Measurements from ENCODE around the gene WASHC2A.
"Not testable (repeated sequence)": the region's sequence is repeated elsewhere in the genome, so short reads cannot be mapped to it uniquely, and the experiment has no call there.

DNA sequence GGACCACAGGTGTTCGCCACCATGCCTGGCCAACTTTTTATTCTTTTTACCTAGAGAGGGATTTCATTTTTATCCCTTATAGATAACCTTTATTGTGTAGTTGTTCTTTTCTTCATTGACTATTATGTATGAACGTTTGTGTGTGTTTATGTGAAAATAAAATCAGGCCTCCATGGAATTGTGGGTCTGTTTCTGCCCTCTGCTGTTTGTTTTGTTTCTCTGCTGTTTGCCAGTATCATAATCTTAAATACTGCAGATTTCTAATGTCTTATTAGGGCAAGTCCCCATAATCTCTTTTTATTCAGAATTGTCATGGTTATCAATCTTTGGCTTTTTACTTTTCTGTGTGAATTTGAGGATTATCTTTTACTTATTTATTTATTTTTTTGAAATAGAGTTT is 7.8 kb downstream of the WASHC2A start:
- TF ChIP-seq, protein P1, sequence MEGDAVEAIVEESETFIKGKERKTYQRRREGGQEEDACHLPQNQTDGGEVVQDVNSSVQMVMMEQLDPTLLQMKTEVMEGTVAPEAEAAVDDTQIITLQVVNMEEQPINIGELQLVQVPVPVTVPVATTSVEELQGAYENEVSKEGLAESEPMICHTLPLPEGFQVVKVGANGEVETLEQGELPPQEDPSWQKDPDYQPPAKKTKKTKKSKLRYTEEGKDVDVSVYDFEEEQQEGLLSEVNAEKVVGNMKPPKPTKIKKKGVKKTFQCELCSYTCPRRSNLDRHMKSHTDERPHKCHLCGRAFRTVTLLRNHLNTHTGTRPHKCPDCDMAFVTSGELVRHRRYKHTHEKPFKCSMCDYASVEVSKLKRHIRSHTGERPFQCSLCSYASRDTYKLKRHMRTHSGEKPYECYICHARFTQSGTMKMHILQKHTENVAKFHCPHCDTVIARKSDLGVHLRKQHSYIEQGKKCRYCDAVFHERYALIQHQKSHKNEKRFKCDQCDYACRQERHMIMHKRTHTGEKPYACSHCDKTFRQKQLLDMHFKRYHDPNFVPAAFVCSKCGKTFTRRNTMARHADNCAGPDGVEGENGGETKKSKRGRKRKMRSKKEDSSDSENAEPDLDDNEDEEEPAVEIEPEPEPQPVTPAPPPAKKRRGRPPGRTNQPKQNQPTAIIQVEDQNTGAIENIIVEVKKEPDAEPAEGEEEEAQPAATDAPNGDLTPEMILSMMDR (IDR thresholded peaks at IDR 0.05): not testable (repeated sequence)
- not testable (repeated sequence) for TF ChIP-seq EZH2 (IDR thresholded peaks at IDR 0.05; ENCODE audit: borderline replicate concordance, insufficient read depth, low read depth, low read length, poor library complexity, severe bottlenecking)

All from B cell (primary cell).